HCT116 (cell line): ENCODE measurements around the gene ZNF236. TPM values are rescaled to one million over a fixed set of nuclear protein-coding genes. Genes with fewer than 3 reads are reported as not detected.

Experiments used
- ATAC-seq: fragments of 200-7000 bp; cut with Tn5 transposase; 2 replicates; pipeline ENCODE4 v1.9.1; 2020; ENCODE audit warnings: mild to moderate bottlenecking, moderate library complexity
- BruUV-seq: library from RNA; stranded (reverse); fragments of 400-500 nt; replicated peaks from 2 replicates; lab custom pipeline; 2021; lab: Mats Ljungman, UMichigan
- CTCF ChIA-PET: fragments of 300-600 bp; sonication (Branson Sonifier 250); formaldehyde crosslinking; loops from one replicate; lab custom pipeline; 2021; ENCODE audit warnings: antibody characterized with exemption; lab: Charles Lee
- POLR2A ChIA-PET: fragments of 300-600, 350-600 bp; sonication (Branson Sonifier 250); formaldehyde crosslinking; loops from one replicate; lab custom pipeline; 2021; ENCODE audit warnings: antibody characterized with exemption; lab: Charles Lee
- RAD21 ChIA-PET, 2 experiments: fragments of 300-600 bp; sonication (Branson Sonifier 250); formaldehyde crosslinking; loops; one replicate each; lab custom pipeline; 2023; ENCODE audit warnings: low total read pairs in 2 of 2; ENCODE audit not compliant: uncharacterized antibody in 2 of 2, unreplicated experiment in 2 of 2, low non-redundant PET in 1 of 2; lab: Charles Lee
- DNase-seq: peaks from one replicate; pipeline ENCODE4 v3.0.0-alpha.2; 2010; ENCODE audit warnings: low read depth, low spot score
- H2AFZ ChIP-seq: fragments of 200-600 bp; shearing (Covaris generic), sonication (generic); 2 replicates; pipeline ENCODE4 v1.6.1; 2017; ENCODE audit warnings: low read depth, mixed run types, mixed read lengths, antibody characterized with exemption, low read length; ENCODE audit not compliant: poor library complexity, severe bottlenecking
- H3K27ac ChIP-seq: 2 replicates; pipeline ENCODE4 v1.5.1; 2012; ENCODE audit warnings: low read depth, low read length
- H3K27me3 ChIP-seq: fragments of 200-600 bp; sonication (generic); 2 replicates; pipeline ENCODE4 v1.6.1; 2016; ENCODE audit warnings: mixed run types, low read length, mixed read lengths; ENCODE audit not compliant: insufficient read depth
- H3K36me3 ChIP-seq, 2 experiments: fragments of 200-500 bp in 1 of 2; fragments of 200-600 bp in 1 of 2; sonication (Bioruptor generic) in 1 of 2; sonication (generic) in 1 of 2; 2 replicates each; pipeline versions ENCODE4 v1.5.1 to v1.6.1; 2014 to 2016; ENCODE audit warnings: low read length in 2 of 2, inconsistent platforms in 1 of 2, mixed read lengths in 1 of 2, mixed run types in 1 of 2; ENCODE audit not compliant: insufficient read depth in 2 of 2, control insufficient read depth in 1 of 2
- H3K4me1 ChIP-seq, 2 experiments: fragments of 200-600 bp in 1 of 2; sonication (generic) in 1 of 2; 2 replicates each; pipeline versions ENCODE4 v1.5.1 to v1.6.1; 2012 to 2017; ENCODE audit warnings: low read length in 2 of 2, inconsistent platforms in 1 of 2, mild to moderate bottlenecking in 1 of 2, mixed read lengths in 1 of 2, mixed run types in 1 of 2, moderate library complexity in 1 of 2; ENCODE audit not compliant: insufficient read depth in 2 of 2, control insufficient read depth in 1 of 2
- H3K4me2 ChIP-seq: fragments of 200-600 bp; sonication (generic); 2 replicates; pipeline ENCODE4 v1.6.1; 2017; ENCODE audit warnings: mixed run types, low read length, mixed read lengths
- H3K4me3 ChIP-seq, 2 experiments: fragments of 200-600 bp in 1 of 2; sonication (generic) in 1 of 2; replicated peaks in 1 of 2; 2 replicates each; pipeline ENCODE4 v1.5.1; 2011 to 2016; ENCODE audit warnings: low read length in 2 of 2, control low read depth in 1 of 2, low read depth in 1 of 2, mild to moderate bottlenecking in 1 of 2, mixed read lengths in 1 of 2, mixed run types in 1 of 2
- H3K79me2 ChIP-seq: fragments of 200-600 bp; sonication (generic); 2 replicates; pipeline ENCODE4 v1.6.1; 2017; ENCODE audit warnings: mild to moderate bottlenecking, mixed run types, low read length, moderate library complexity, mixed read lengths; ENCODE audit not compliant: insufficient read depth
- H3K9ac ChIP-seq: fragments of 200-600 bp; sonication (generic); 2 replicates; pipeline ENCODE4 v1.6.1; 2016; ENCODE audit warnings: low read length, mixed read lengths
- H3K9me2 ChIP-seq: fragments of 200-600 bp; sonication (generic), shearing (Covaris generic); 2 replicates; pipeline ENCODE4 v1.6.1; 2017; ENCODE audit warnings: mixed run types, mild to moderate bottlenecking, moderate library complexity; ENCODE audit not compliant: insufficient read depth
- H3K9me3 ChIP-seq, 2 experiments: fragments of 200-500 bp in 1 of 2; fragments of 200-600 bp in 1 of 2; sonication (Bioruptor generic) in 1 of 2; sonication (generic) in 1 of 2; 2 replicates each; pipeline ENCODE4 v1.6.1; 2014 to 2017; ENCODE audit warnings: low read length in 2 of 2, mixed read lengths in 2 of 2, inconsistent platforms in 1 of 2, low read depth in 1 of 2, mild to moderate bottlenecking in 1 of 2, mixed run types in 1 of 2, moderate library complexity in 1 of 2; ENCODE audit not compliant: control insufficient read depth in 1 of 2, insufficient read depth in 1 of 2
- H4K20me1 ChIP-seq: fragments of 200-600 bp; sonication (generic), shearing (Covaris generic); 2 replicates; pipeline ENCODE4 v1.6.1; 2017; ENCODE audit warnings: mixed run types, mild to moderate bottlenecking, moderate library complexity; ENCODE audit not compliant: insufficient read depth
- ATF3 ChIP-seq: IDR thresholded peaks from 2 replicates; pipeline ENCODE4 v1.6.1; 2012
- CEBPB ChIP-seq: IDR thresholded peaks from 2 replicates; pipeline ENCODE4 v1.6.1; 2012; ENCODE audit warnings: low read depth
- CTCF ChIP-seq, 3 experiments: fragments of 200-600 bp in 1 of 3; sonication (generic) in 1 of 3; IDR thresholded peaks in 2 of 3; conservative IDR thresholded peaks in 1 of 3; 2 replicates each; pipeline ENCODE4 v1.5.1; 2012 to 2017; ENCODE audit warnings: low read depth in 2 of 3, low read length in 2 of 3, antibody characterized with exemption in 1 of 3, borderline replicate concordance in 1 of 3, control low read depth in 1 of 3, mild to moderate bottlenecking in 1 of 3, mixed read lengths in 1 of 3, mixed run types in 1 of 3, moderate library complexity in 1 of 3; ENCODE audit not compliant: insufficient read depth in 1 of 3
- EGR1 ChIP-seq: IDR thresholded peaks from 2 replicates; pipeline ENCODE4 v1.6.1; 2012; ENCODE audit warnings: low read depth
- ELF1 ChIP-seq: IDR thresholded peaks from 2 replicates; pipeline ENCODE4 v1.6.1; 2012; ENCODE audit warnings: low read depth, borderline replicate concordance
- EZH2 ChIP-seq: fragments of 200-600 bp; sonication (generic); IDR thresholded peaks from 2 replicates; pipeline ENCODE4 v1.6.1; 2017; ENCODE audit warnings: antibody characterized with exemption, mixed run types
- EZH2phosphoT487 ChIP-seq: fragments of 200-600 bp; IDR thresholded peaks from 2 replicates; pipeline ENCODE4 v1.6.1; 2018; ENCODE audit warnings: antibody characterized with exemption, borderline replicate concordance
- FOSL1 ChIP-seq: IDR thresholded peaks from 2 replicates; pipeline ENCODE4 v1.6.1; 2012; ENCODE audit warnings: low read depth
- POLR2A ChIP-seq: IDR thresholded peaks from 2 replicates; pipeline ENCODE4 v1.7.0; 2011; ENCODE audit warnings: borderline replicate concordance; ENCODE audit not compliant: insufficient read depth, insufficient read length; ENCODE audit errors: extremely low read depth
- RAD21 ChIP-seq: IDR thresholded peaks from 2 replicates; pipeline ENCODE4 v1.6.1; 2012; ENCODE audit warnings: low read depth, mild to moderate bottlenecking
- SIN3A ChIP-seq: IDR thresholded peaks from 2 replicates; pipeline ENCODE4 v1.6.1; 2012; ENCODE audit warnings: low read depth
- SP1 ChIP-seq: IDR thresholded peaks from 2 replicates; pipeline ENCODE4 v1.6.1; 2012; ENCODE audit warnings: low read depth
- TCF7L2 ChIP-seq: IDR thresholded peaks from 2 replicates; pipeline ENCODE4 v1.7.0; 2011; ENCODE audit warnings: borderline replicate concordance, inconsistent platforms; ENCODE audit not compliant: insufficient read depth, insufficient read length; ENCODE audit errors: extremely low read depth
- YY1 ChIP-seq: IDR thresholded peaks from 2 replicates; pipeline ENCODE4 v1.6.1; 2011; ENCODE audit warnings: low read length, low read depth, moderate library complexity, mild to moderate bottlenecking; ENCODE audit not compliant: insufficient replicate concordance; ENCODE audit errors: extremely low read depth
- ZBTB33 ChIP-seq: IDR thresholded peaks from 2 replicates; pipeline ENCODE4 v1.6.1; 2011; ENCODE audit warnings: mild to moderate bottlenecking, low read length, moderate library complexity; ENCODE audit not compliant: insufficient replicate concordance; ENCODE audit errors: extremely low read depth
- ZFX ChIP-seq: fragments of 450-650 bp; IDR thresholded peaks from 2 replicates; pipeline ENCODE4 v1.6.1; 2017
- ZNF274 ChIP-seq: fragments of 200-500 bp; sonication (Bioruptor generic); IDR thresholded peaks from 2 replicates; pipeline ENCODE4 v1.6.1; 2014; ENCODE audit warnings: mild to moderate bottlenecking, low read depth, low read length, inconsistent platforms
- intact Hi-C: fragments of 100-400 bp; cut with micrococcal nuclease; formaldehyde crosslinking; loops from 2 replicates; pipeline ENCODE4 v1.10.0; 2022
- total RNA-seq: library from RNA; stranded (reverse); gene quantifications from one replicate; pipeline ENCODE4 v1.2.1, GENCODE V29; 2021; ENCODE audit not compliant: unreplicated experiment

ZNF236 gene
- total RNA-seq, 1 experiment from 2014 or later: 15.0 TPM

GRCh38 chr18:76886112-76886511 lies 63.8 kb downstream of the ZNF236 start:
- Histone ChIP-seq H3K4me2 (no peak overlapping the region), H3K9me3 (no peaks in the 10 kb centered on the region), H4K20me1 (no peaks in the 10 kb centered on the region), H3K36me3 (peaks cover 0 to 3% of the 10 kb centered on the region in 2 experiments; a peak in 1 of 4 replicates), H3K9ac (no peak overlapping the region), H2AFZ (no peak overlapping the region), H3K79me2 (no peaks in the 10 kb centered on the region), H3K27me3 (no peaks in the 10 kb centered on the region), H3K4me1 (no peaks in the 10 kb centered on the region), H3K9me2 (no peaks in the 10 kb centered on the region), H3K27ac (no peak overlapping the region), H3K4me3 (no peak overlapping the region)
- ATAC-seq (no peak), DNase-seq (no peak)
- POLR2A ChIA-PET: no interaction called here
- intact Hi-C loops: no loop called here
- CTCF ChIA-PET: no interaction called here
- TF ChIP-seq CEBPB (no peak), TCF7L2 (no peak), POLR2A (no peak), ATF3 (no peak), YY1 (no peak), SIN3A (no peak), EZH2 (no peak), ELF1 (no peak), FOSL1 (no peak), EZH2phosphoT487 (no peak), CTCF (IDR thresholded peaks at IDR 0.05 in 2 of 3, conservative IDR thresholded peaks at IDR 0.05 in 1 of 3; ENCODE audit: borderline replicate concordance in 1 of 3, insufficient read depth in 1 of 3, low read depth in 2 of 3, low read length in 2 of 3) (no peak), ZBTB33 (no peak), ZFX (no peak), SP1 (no peak), ZNF274 (no peak), EGR1 (no peak), RAD21 (no peak)
- RAD21 ChIA-PET: no interaction called here
- no TSS peak for BruUV-seq
